Measurements from ENCODE around the gene PECR.

DNA sequence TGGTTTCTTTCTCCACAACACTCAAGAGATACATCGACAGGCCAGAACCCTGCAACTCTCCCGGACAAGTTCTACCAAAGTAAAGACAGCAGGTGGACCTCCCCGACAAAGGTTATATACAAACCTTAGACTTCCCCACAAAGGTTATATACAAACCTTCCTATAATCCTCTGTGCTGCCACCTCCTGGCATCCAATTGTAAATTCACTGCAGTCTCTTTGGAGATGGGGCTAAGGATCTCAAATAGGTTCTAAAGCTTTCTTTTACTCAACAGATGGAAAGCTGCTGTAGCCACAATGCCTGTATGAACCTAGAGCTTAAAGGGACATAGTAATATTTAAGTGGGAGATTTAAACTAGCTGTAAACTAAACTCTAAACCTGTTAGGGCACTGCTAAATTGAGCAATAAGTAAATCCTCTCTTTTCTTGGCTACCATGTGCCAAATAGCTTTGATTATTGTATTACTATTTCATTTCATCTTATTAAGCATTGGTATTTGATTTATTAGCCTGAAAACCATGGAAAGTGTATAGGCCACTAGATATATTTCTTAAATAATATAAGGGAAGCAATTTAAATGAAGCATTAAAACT lies 58.5 kb downstream of the PECR start:
- TF ChIP-seq, protein P1, sequence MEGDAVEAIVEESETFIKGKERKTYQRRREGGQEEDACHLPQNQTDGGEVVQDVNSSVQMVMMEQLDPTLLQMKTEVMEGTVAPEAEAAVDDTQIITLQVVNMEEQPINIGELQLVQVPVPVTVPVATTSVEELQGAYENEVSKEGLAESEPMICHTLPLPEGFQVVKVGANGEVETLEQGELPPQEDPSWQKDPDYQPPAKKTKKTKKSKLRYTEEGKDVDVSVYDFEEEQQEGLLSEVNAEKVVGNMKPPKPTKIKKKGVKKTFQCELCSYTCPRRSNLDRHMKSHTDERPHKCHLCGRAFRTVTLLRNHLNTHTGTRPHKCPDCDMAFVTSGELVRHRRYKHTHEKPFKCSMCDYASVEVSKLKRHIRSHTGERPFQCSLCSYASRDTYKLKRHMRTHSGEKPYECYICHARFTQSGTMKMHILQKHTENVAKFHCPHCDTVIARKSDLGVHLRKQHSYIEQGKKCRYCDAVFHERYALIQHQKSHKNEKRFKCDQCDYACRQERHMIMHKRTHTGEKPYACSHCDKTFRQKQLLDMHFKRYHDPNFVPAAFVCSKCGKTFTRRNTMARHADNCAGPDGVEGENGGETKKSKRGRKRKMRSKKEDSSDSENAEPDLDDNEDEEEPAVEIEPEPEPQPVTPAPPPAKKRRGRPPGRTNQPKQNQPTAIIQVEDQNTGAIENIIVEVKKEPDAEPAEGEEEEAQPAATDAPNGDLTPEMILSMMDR (IDR thresholded peaks at IDR 0.05): peak; percentile 14 to 34 (median 21)
- TF ChIP-seq POLR2A (IDR thresholded peaks at IDR 0.05): no peak

All from uterus (tissue), 2 donors.